ENCODE measurements around the gene MTHFD2L. TPM values are rescaled to one million over a fixed set of nuclear protein-coding genes. Genes with fewer than 3 reads are reported as not detected.

Gene MTHFD2L
- total RNA-seq, 2 donors from 2014 or later = 13.2 to 13.8 TPM

- WGBS, 2 donors = 88 to 92% methylated on average over 2 of the region's 2 CpGs
- no peaks in the 10 kb centered on the region for H3K9me3 ChIP-seq
- H3K27me3 ChIP-seq = no peaks in the 10 kb centered on the region
- intact Hi-C loops (cut with DNase I) = no loop called here
- H3K4me3 ChIP-seq = no peak overlapping the region
- no peaks in the 10 kb centered on the region for H3K36me3 ChIP-seq (replicated peaks in 1 of 2; ENCODE audit: insufficient read depth in 1 of 2, low read depth in 2 of 2)
- no peak for DNase-seq
- no peak for TF ChIP-seq POLR2A (IDR thresholded peaks at IDR 0.05)
- no peak for TF ChIP-seq CTCF (IDR thresholded peaks at IDR 0.05)
- H3K4me1 ChIP-seq = no peaks in the 10 kb centered on the region
- H3K27ac ChIP-seq = no peak overlapping the region
- no peak for ATAC-seq
Measured at GRCh38 chr4:74293558-74293957, 135.6 kb downstream of the MTHFD2L start.

DNA sequence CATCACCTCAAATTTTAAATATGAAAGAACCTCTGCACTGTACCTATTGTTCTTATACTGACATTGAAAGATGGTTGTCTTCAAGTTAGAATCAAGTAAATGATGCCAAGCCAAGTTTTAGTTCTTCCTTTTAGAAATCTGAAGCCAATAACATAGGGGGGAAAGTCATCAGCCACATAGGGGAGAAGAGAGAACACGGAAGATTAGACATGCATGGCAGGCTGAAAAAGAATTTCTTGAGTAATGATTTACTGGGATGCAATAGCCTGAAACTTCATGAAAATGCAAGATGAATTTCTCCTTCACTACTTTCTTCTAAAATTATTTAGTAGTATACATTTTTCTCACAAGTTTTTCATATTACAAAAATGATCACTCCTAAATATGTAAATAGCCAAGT, 136.8 kb downstream of the MTHFD2L start:
- WGBS, 2 donors = 82 to 88% methylated on average over 1 of the region's 1 CpG
- ATAC-seq = no peak
- no peak overlapping the region for H3K27ac ChIP-seq

GRCh38 chr4:74297539-74297938, 139.6 kb downstream of the MTHFD2L start:
- 77 to 82% methylated on average over 1 of the region's 1 CpG for WGBS, 2 donors
- no peak for ATAC-seq
- Histone ChIP-seq H3K27me3 (no peaks in the 10 kb centered on the region), H3K4me3 (no peak overlapping the region), H3K36me3 (replicated peaks in 1 of 2; ENCODE audit: insufficient read depth in 1 of 2, low read depth in 2 of 2) (no peaks in the 10 kb centered on the region), H3K4me1 (no peaks in the 10 kb centered on the region), H3K9me3 (no peaks in the 10 kb centered on the region), H3K27ac (no peak overlapping the region)
- no peak for DNase-seq
- TF ChIP-seq POLR2A (IDR thresholded peaks at IDR 0.05) = no peak
- TF ChIP-seq CTCF (IDR thresholded peaks at IDR 0.05) = no peak
- intact Hi-C loops (cut with DNase I) = no loop called here

More for the DNA sequence above, 136.8 kb downstream of the MTHFD2L start:
- Histone ChIP-seq H3K27me3 (no peaks in the 10 kb centered on the region), H3K9me3 (no peaks in the 10 kb centered on the region), H3K36me3 (replicated peaks in 1 of 2; ENCODE audit: insufficient read depth in 1 of 2, low read depth in 2 of 2) (no peaks in the 10 kb centered on the region), H3K4me1 (no peaks in the 10 kb centered on the region), H3K4me3 (no peak overlapping the region)
- no peak for TF ChIP-seq POLR2A (IDR thresholded peaks at IDR 0.05)
- no peak for TF ChIP-seq CTCF (IDR thresholded peaks at IDR 0.05)
- intact Hi-C loops (cut with DNase I) = no loop called here
- DNase-seq = no peak

- ATAC-seq (no peak), DNase-seq (no peak)
- 73 to 77% methylated on average over 4 of the region's 4 CpGs for WGBS, 2 donors
- Histone ChIP-seq H3K4me1 (no peaks in the 10 kb centered on the region), H3K4me3 (no peak overlapping the region), H3K9me3 (no peaks in the 10 kb centered on the region), H3K36me3 (replicated peaks in 1 of 2; ENCODE audit: insufficient read depth in 1 of 2, low read depth in 2 of 2) (no peaks in the 10 kb centered on the region), H3K27me3 (no peaks in the 10 kb centered on the region), H3K27ac (no peak overlapping the region)
- intact Hi-C loops (cut with DNase I) = no loop called here
- TF ChIP-seq CTCF (IDR thresholded peaks at IDR 0.05) (no peak), POLR2A (IDR thresholded peaks at IDR 0.05) (no peak)
Measured at GRCh38 chr4:74304095-74304625, 146.2 kb downstream of the MTHFD2L start.

DNA sequence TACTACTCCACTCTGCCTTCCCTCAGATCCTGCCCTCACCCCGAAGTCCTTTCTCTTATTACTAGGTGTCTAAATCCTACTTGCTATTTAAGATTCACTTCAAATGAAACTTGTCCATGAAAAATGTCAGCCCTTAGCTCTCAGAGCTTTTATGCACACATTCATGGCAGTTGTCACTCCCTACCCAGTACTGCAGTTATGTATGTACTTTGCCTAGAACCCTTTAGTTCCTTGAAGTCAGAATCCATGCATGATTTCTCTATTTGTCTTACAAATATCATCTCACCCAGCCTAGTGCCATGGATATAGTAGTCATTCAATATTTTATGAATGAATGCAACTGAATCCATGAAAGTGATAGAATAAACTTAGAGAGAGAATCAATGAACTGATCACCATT, 147.1 kb downstream of the MTHFD2L start:
- H3K9me3 ChIP-seq = no peaks in the 10 kb centered on the region
- ATAC-seq (no peak), DNase-seq (no peak)
- no peak overlapping the region for H3K27ac ChIP-seq
- no peak overlapping the region for H3K4me3 ChIP-seq
- no peaks in the 10 kb centered on the region for H3K4me1 ChIP-seq
- intact Hi-C loops (cut with DNase I) = no loop called here
- 91 to 95% methylated on average over 1 of the region's 1 CpG for WGBS, 2 donors
- TF ChIP-seq POLR2A (IDR thresholded peaks at IDR 0.05) = no peak
- TF ChIP-seq CTCF (IDR thresholded peaks at IDR 0.05) = no peak
- H3K36me3 ChIP-seq (replicated peaks in 1 of 2; ENCODE audit: insufficient read depth in 1 of 2, low read depth in 2 of 2) = no peaks in the 10 kb centered on the region
- no peaks in the 10 kb centered on the region for H3K27me3 ChIP-seq

All from body of pancreas (tissue), 4 donors.